HG03378 (cell line): ENCODE data around the gene CCT6B.
"Not testable (repeated sequence)": the region's sequence is repeated elsewhere in the genome, so short reads cannot be mapped to it uniquely, and the experiment has no call there.

Experiments used
- ATAC-seq: cut with Tn5 transposase; IDR thresholded peaks from one replicate; pipeline ENCODE4 v1.9.1; 2021; ENCODE audit warnings: mild to moderate bottlenecking, moderate library complexity; ENCODE audit not compliant: unreplicated experiment

Gene CCT6B

GRCh38 chr17:34980681-34981537, 19.6 kb upstream of the CCT6B start:
- peak; percentile 48 for ATAC-seq

GRCh38 chr17:34980353-34980680, 19.1 kb upstream of the CCT6B start, which contains the start of gene LIG3:
Gene LIG3, plus strand, starts transcription at chr17:34980512. Its CDS starts 2,494 bp downstream, at chr17:34983006.
- peak; percentile 47 for ATAC-seq

- ATAC-seq: no peak
Measured at GRCh38 chr17:34979650-34980352, 18.5 kb upstream of the CCT6B start.

- no peak for ATAC-seq
Measured at GRCh38 chr17:34979153-34979552, 17.9 kb upstream of the CCT6B start.

- no peak for ATAC-seq
Measured at GRCh38 chr17:34974794-34975785, 13.8 kb upstream of the CCT6B start.

- ATAC-seq: no peak
Measured at GRCh38 chr17:34974179-34974578, 12.9 kb upstream of the CCT6B start.

- no peak for ATAC-seq
Measured at GRCh38 chr17:34958438-34958837, 2.8 kb downstream of the CCT6B start.

- not testable (repeated sequence) for ATAC-seq
Measured at GRCh38 chr17:34950780-34951179, 10.5 kb downstream of the CCT6B start.

- ATAC-seq: no peak
Measured at GRCh38 chr17:34930283-34930682, 31.0 kb downstream of the CCT6B start.

- no peak for ATAC-seq
Measured at GRCh38 chr17:34926661-34927060, 34.6 kb downstream of the CCT6B start.

- no peak for ATAC-seq
Measured at GRCh38 chr17:34920676-34921075, 40.6 kb downstream of the CCT6B start.

GRCh38 chr17:34917381-34917780, 43.9 kb downstream of the CCT6B start:
- ATAC-seq: no peak

GRCh38 chr17:34916120-34916519, 45.1 kb downstream of the CCT6B start:
- no peak for ATAC-seq

GRCh38 chr17:34913001-34913400, 48.3 kb downstream of the CCT6B start:
- no peak for ATAC-seq

GRCh38 chr17:34909040-34909439, 52.2 kb downstream of the CCT6B start:
- no peak for ATAC-seq

- no peak for ATAC-seq
Measured at GRCh38 chr17:34902831-34903547, 58.3 kb downstream of the CCT6B start.

- no peak for ATAC-seq
Measured at GRCh38 chr17:34899643-34900291, 61.5 kb downstream of the CCT6B start.

GRCh38 chr17:34895383-34895782, 65.9 kb downstream of the CCT6B start:
- no peak for ATAC-seq

GRCh38 chr17:34894964-34895363, 66.3 kb downstream of the CCT6B start:
- ATAC-seq: no peak
